ENCODE data around the gene MYH6.

GRCh38 chr14:23389396-23389795, 18.7 kb downstream of the MYH6 start:
- TF ChIP-seq CTCF (conservative IDR thresholded peaks at IDR 0.05 in 1 of 2, IDR thresholded peaks at IDR 0.05 in 1 of 2; ENCODE audit: low read depth in 1 of 2, low read length in 2 of 2) = no peak
- no peak for TF ChIP-seq EZH2 (IDR thresholded peaks at IDR 0.05; ENCODE audit: low read length, missing control alignments)
